Chondrocyte (in vitro differentiated cells): Measurements from ENCODE around the gene ZNF821. TPM values are rescaled to one million over a fixed set of nuclear protein-coding genes. Genes with fewer than 3 reads are reported as not detected.
"Not testable (repeated sequence)": the region's sequence is repeated elsewhere in the genome, so short reads cannot be mapped to it uniquely, and the experiment has no call there.

Experiments
- DNase-seq: peaks from one replicate; pipeline ENCODE4 v3.0.0; 2021; ENCODE audit warnings: mixed read lengths, low spot score
- H3K27ac Mint-ChIP-seq: one replicate; pipeline ENCODE4 v1.8.0; 2021; ENCODE audit warnings: mild to moderate bottlenecking, moderate library complexity, mixed read lengths; ENCODE audit not compliant: unreplicated experiment
- H3K27me3 Mint-ChIP-seq: 2 replicates; pipeline ENCODE4 v1.8.0; 2021; ENCODE audit warnings: low read depth, mixed read lengths
- H3K36me3 Mint-ChIP-seq: 2 replicates; pipeline ENCODE4 v1.8.0; 2021; ENCODE audit warnings: low read depth, mixed read lengths
- H3K4me1 Mint-ChIP-seq: 2 replicates; pipeline ENCODE4 v1.8.0; 2021; ENCODE audit warnings: low read depth, mild to moderate bottlenecking, mixed read lengths
- H3K4me3 Mint-ChIP-seq: one replicate; pipeline ENCODE4 v1.8.0; 2021; ENCODE audit warnings: mild to moderate bottlenecking, moderate library complexity, mixed read lengths; ENCODE audit not compliant: unreplicated experiment
- H3K9me3 Mint-ChIP-seq: 2 replicates; pipeline ENCODE4 v1.8.0; 2021; ENCODE audit warnings: low read depth, mixed read lengths
- total RNA-seq: library from RNA; stranded (reverse); gene quantifications from 3 replicates; pipeline ENCODE4 v1.2.1, GENCODE V29; 2021
- TF ChIP-seq, protein P1 (sequence below): fragments of 200-600 bp; sonication (generic); IDR thresholded peaks from 2 replicates; pipeline ENCODE4 v1.5.0; 2021; ENCODE audit warnings: antibody characterized with exemption, mild to moderate bottlenecking, moderate library complexity

ZNF821 gene
- total RNA-seq, 1 donor from 2014 or later, result 12.0 TPM

DNA sequence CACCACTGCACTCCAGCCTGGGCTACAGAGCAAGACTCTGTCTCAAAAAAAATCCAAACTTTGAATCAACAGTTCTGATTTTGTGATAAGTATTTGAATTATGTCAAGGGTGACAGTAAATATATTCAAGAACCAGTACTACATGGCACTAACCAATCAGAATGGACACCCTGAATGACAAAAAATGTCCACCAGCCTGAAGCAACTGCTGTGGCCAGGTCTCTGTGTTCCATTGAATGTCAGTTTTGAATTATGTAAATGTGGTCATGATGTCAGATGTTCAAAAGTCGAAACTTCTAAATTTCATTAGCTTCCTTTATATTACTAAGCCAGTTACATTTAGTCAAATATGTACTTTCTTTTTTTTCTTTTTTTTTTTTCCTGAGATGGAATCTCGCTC is 53.6 kb downstream of the ZNF821 start:
- no peak overlapping the region for H3K27ac Mint-ChIP-seq
- no peaks in the 10 kb centered on the region for H3K9me3 Mint-ChIP-seq
- H3K27me3 Mint-ChIP-seq, result no peaks in the 10 kb centered on the region
- no peak overlapping the region for H3K4me3 Mint-ChIP-seq
- peaks cover 5% of the 10 kb centered on the region for H3K36me3 Mint-ChIP-seq
- DNase-seq, result no peak
- no peaks in the 10 kb centered on the region for H3K4me1 Mint-ChIP-seq
- TF ChIP-seq, protein P1, sequence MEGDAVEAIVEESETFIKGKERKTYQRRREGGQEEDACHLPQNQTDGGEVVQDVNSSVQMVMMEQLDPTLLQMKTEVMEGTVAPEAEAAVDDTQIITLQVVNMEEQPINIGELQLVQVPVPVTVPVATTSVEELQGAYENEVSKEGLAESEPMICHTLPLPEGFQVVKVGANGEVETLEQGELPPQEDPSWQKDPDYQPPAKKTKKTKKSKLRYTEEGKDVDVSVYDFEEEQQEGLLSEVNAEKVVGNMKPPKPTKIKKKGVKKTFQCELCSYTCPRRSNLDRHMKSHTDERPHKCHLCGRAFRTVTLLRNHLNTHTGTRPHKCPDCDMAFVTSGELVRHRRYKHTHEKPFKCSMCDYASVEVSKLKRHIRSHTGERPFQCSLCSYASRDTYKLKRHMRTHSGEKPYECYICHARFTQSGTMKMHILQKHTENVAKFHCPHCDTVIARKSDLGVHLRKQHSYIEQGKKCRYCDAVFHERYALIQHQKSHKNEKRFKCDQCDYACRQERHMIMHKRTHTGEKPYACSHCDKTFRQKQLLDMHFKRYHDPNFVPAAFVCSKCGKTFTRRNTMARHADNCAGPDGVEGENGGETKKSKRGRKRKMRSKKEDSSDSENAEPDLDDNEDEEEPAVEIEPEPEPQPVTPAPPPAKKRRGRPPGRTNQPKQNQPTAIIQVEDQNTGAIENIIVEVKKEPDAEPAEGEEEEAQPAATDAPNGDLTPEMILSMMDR, result no peak

DNA sequence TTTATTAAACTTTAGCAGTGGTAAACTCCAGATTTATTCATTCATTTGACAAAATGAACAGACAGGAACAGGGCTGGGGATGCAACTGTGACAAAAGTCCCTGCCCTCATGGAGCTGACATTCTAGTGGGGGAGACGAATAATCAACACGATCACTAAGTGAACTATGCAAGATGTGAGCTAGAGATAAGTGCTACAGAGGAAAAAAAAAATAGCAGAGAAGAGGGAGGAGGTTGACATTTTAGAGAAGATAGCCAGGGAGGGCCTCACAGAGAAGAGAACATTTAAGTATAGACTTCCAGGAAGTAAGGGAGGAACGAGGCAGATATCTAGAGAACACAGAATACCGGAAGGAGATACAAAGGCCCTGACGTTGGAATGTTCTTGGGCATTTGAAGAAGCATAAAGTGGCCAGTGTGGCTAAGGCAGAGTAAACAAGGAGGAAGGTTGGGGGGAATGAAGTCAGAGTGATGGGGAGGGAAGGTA is 57.4 kb downstream of the ZNF821 start:
- Mint-ChIP-seq H3K4me3 (no peak overlapping the region), H3K27me3 (no peaks in the 10 kb centered on the region), H3K4me1 (no peaks in the 10 kb centered on the region), H3K36me3 (peaks cover 5% of the 10 kb centered on the region), H3K27ac (no peak overlapping the region), H3K9me3 (no peaks in the 10 kb centered on the region)
- TF ChIP-seq, protein P1, result no peak
- no peak for DNase-seq

DNA sequence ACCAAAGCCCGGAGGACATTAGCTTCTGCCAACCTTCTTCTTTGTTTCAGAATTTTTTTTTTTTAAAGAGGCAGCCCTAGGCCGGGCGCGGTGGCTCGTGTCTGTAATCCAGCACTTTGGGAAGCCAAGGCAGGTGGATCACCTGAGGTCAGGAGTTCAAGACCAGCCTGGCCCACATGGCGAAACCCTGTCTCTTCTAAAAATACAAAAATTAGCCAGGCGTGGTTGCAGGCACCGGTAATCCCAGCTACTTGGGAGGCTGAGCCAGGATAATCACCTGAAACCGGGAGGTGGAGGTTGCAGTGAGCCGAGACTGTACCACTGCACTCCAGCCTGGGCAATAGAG is 66.9 kb downstream of the ZNF821 start:
- DNase-seq, H3K9me3 Mint-ChIP-seq, H3K27me3 Mint-ChIP-seq, H3K36me3 Mint-ChIP-seq: not testable (repeated sequence)
- Mint-ChIP-seq H3K27ac (peak overlapping the region; percentile 98), H3K4me3 (peak overlapping the region; percentile 58), H3K4me1 (peaks cover 32% of the 10 kb centered on the region)

DNA sequence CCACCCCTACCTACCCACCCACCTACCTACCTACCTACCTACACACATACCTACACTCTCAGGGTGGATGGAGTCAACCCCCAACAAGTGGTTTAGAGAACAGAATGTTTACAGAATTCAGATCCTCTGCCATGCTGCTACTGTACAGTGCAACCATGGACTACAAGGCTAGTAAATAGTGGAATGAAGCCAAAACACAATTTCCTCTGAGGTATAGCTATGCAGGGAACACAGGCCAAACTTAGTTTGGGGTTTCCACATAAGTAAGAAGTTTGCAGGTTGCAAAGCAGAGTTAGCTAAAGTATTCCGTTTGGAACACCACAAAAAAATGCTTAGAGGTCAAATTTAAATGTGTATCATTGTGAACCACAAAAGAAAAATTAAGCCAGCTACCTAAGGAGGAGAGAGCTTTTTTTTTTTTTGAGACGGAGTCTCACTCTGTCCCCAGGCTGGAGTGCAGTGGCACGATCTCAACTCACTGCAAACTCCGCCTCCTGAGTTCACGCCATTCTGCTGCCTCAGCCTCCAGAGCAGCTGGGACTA is 72.7 kb downstream of the ZNF821 start:
- Mint-ChIP-seq H3K27me3 (no peaks in the 10 kb centered on the region), H3K36me3 (peaks cover 1% of the 10 kb centered on the region), H3K4me1 (peaks cover 35% of the 10 kb centered on the region), H3K27ac (no peak overlapping the region), H3K4me3 (no peak overlapping the region), H3K9me3 (no peaks in the 10 kb centered on the region)
- DNase-seq, result no peak
- TF ChIP-seq, protein P1, result no peak

DNA sequence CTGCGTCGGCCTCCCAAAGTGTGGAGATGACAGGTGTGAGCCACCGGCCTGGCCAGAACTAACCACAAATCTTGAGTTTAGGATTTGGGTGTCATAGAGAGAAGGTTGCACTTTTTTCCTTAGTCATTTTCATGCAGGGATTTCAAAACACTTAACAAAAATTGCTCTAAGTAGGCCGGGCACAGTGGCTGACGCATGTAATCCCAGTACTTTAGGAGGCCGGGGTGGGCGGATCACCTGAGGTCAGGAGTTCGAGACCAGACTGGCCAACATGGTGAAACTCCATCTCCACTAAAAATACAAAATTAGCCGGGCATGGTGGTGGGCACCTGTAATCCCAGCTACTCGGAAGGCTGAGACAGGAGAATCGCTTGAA is 73.8 kb downstream of the ZNF821 start:
- H3K4me3 Mint-ChIP-seq, H3K27me3 Mint-ChIP-seq, H3K9me3 Mint-ChIP-seq, DNase-seq, H3K36me3 Mint-ChIP-seq: not testable (repeated sequence)
- Mint-ChIP-seq H3K27ac (peak overlapping the region; percentile 8), H3K4me1 (peaks cover 30% of the 10 kb centered on the region)

Other genes starting within 250 kb of the ZNF821 start
- gene PHLPP2, start 159.5 kb downstream of the ZNF821 start, total RNA-seq, result 10.2 to 12.0 TPM (median 10.9 TPM) in 3 replicates
- 62.7 to 82.0 TPM (median 62.9 TPM) in 3 replicates for gene AP1G1, start 75.3 kb downstream of the ZNF821 start, total RNA-seq
- 29.4 to 32.4 TPM (median 30.8 TPM) in 3 replicates for gene ATXN1L, start 38.2 kb downstream of the ZNF821 start, total RNA-seq
- 172 to 174 TPM (median 172 TPM) in 3 replicates for gene IST1, start 11.3 kb upstream of the ZNF821 start, total RNA-seq
- not detected in 3 replicates for gene PKD1L3, start 116.2 kb upstream of the ZNF821 start, total RNA-seq
- 4.1 to 5.7 TPM (median 4.6 TPM) in 3 replicates for gene DHODH, start 124.6 kb upstream of the ZNF821 start, total RNA-seq
- gene HP, start 170.3 kb upstream of the ZNF821 start, total RNA-seq, result not detected in 3 replicates
- gene HPR, start 179.0 kb upstream of the ZNF821 start, total RNA-seq, result not detected in 3 replicates
- 5.1 to 8.7 TPM (median 7.1 TPM) in 3 replicates for gene TXNL4B, start 209.4 kb upstream of the ZNF821 start, total RNA-seq
- 44.9 to 60.8 TPM (median 51.0 TPM) in 3 replicates for gene DHX38, start 209.7 kb upstream of the ZNF821 start, total RNA-seq